Endometrial microvascular endothelial cells (primary cell): Measurements from ENCODE around the gene CHST8. TPM values are rescaled to one million over a fixed set of nuclear protein-coding genes. Genes with fewer than 3 reads are reported as not detected.
"Not testable (repeated sequence)": the region's sequence is repeated elsewhere in the genome, so short reads cannot be mapped to it uniquely, and the experiment has no call there.

Source experiments
- in situ Hi-C: cut with HindIII; loops from 2 replicates; pipeline ENCODE4 v1.10.0; 2017; ENCODE audit warnings: low sequenced_read_pairs, low pct_unique_long_range_greater_than_20kb; ENCODE audit errors: inconsistent ontology term
- total RNA-seq: library from RNA; depleted of rRNA; stranded (reverse); fragments of >200 nt; gene quantifications from one replicate; pipeline ENCODE4 v1.2.3, GENCODE V29; 2015; ENCODE audit errors: inconsistent ontology term

CHST8 gene
- total RNA-seq, 1 donor from 2014 or later, result not detected

DNA sequence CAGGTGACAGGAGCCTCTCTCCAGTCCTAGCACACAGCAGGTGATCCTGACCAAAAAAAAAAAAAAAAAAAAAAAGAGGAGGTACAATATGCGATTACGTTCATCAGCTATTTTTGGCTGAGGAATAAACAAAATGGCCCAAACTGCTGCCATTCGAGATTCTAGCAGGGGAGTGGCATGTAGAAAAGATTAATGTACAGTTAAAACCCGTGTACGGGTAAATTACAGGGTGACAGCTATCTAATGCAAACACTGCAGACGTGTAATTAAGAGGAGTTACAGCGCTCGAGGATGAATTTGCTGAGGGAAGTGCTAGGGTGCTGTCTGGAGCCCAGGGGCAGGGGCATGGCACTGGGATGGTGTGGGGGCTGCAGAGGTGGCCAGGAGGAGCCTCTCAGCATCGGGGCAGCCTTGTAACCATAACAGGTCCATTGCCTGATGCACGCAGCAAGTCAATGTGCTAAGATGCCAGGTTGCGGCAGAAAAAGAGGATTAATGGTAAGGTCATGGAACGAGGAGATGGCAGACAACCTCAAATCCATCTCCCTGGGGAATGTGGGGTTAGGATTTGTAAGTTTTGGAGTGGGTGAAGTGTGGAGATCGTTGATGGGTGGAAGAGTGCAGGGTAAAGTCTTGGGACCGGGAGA is 17.4 kb downstream of the CHST8 start:
- in situ Hi-C loops, result no loop called here

- in situ Hi-C loops, result no loop called here
These were observed 19.0 kb downstream of the CHST8 start for GRCh38 chr19:33640773-33641172.

DNA sequence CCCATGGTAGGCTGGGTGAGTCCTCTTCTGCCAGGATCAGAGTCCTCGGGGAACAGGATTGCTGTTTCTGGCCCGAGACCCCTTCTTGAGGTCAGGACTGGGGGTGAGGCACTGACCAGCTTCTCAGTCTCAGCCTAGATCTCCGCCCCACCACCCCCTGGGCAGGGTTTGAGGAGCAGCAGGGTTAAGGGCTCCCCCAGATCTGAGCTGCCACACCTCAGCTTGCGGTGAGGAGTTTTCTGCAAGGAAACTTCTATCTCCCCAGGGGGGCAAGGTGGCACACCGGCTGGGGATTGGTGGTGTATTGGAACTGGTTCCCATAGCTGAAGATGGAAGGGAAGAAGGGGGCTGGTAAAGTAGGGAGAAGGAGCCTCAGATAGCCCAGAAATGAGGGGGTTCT is 19.5 kb downstream of the CHST8 start:
- in situ Hi-C loops, result no loop called here

GRCh38 chr19:33641956-33642498 is 20.3 kb downstream of the CHST8 start:
- in situ Hi-C loops, result no loop called here

DNA sequence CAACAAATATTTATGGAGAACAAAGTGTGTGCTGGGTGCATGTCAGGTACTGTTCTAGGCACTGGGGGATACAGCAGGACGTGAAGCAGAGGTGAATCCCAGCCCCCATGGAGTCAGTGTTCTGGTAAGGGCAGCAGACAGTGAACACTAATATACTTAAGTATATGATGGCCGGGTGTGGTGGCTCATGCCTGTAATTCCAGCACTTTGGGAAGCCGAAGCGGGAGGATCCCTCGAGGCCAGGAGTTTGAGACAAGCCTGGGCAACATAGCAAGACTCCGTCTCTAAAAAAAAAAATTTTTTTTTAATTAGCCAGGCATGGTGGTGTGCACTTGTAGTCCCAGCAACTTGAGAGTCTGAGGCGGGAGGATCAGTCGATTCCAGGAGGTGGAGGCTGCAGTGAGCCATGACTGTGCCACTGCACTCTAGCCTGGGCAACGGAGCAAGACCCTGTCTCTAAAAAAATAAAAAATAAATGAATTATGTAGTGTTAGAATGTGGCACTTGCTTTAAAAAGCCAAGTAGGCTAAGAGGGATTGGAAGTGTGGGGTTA is 22.6 kb downstream of the CHST8 start:
- in situ Hi-C loops, result no loop called here

DNA sequence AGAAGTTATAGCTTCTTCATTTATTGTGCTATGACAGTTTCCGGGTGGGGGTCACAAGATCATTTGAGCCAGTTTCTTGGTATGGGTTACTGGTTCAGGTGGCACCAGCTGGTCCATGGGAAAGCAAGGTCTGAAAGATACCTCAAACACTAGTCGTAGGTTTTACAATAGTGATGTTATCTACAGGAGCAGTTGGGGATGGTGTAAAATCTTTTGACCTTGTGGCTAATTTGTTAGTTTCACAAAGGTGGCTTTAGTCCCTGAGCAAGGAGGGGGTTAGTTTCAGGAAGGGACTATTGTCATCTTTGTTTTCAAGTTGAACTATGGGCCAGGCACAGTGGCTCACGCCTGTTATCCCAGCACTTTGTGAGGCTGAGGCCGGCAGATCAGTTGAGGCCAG is 24.6 kb downstream of the CHST8 start:
- in situ Hi-C loops, result no loop called here

DNA sequence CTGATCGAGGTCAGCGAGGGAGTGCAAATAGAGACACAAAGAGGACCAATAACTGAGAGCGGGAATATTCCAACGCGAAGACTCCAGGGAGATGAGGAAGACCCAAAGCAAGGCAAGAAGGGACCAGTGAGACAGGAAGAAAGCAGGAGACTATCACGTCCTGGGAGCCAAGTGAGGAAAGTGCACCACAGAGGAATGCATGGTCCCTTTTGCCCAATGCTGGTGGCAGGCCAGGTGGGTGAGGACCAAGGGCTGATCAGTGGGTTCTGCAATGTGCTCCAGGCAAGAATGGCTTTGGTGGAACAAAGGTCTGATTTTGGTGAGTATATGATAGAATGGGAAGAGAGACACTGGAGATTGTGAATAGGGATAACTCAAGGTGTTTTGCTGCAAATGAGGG is 25.4 kb downstream of the CHST8 start:
- in situ Hi-C loops, result no loop called here

DNA sequence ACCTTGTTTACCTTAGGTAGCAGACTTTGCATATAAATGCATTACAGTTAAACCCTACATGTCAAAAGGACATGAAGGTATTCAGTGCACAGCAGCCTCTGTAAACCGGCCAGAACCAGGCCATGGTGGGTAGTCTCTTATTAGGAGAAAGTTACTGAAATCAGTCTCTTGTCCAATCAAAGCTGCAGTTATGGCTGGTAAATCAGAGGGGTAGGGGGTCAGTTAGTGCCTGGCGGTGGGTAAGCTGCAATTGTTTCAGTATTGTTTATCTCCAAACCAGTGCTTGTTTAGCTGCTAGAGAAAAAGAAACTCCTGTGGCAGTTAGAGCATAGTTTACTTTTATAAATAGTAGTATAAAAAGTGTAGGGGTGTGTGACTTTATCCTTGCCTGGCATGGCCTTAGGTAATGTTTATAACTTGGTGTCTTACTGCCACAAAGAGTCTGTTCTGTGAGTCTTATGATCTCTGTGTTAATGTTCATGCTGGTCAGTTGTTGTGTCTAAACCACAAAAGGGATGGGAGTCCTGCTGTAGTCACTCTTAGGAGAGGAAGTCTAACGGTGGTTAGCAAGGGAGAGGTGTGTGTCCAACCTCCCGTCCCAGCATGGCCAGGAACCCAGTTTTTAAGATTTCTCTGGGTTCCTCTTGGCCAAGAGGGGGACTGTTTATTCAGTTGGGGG is 28.0 kb downstream of the CHST8 start:
- in situ Hi-C loops, result no loop called here

GRCh38 chr19:33653684-33654083 is 31.9 kb downstream of the CHST8 start:
- in situ Hi-C loops, result no loop called here

DNA sequence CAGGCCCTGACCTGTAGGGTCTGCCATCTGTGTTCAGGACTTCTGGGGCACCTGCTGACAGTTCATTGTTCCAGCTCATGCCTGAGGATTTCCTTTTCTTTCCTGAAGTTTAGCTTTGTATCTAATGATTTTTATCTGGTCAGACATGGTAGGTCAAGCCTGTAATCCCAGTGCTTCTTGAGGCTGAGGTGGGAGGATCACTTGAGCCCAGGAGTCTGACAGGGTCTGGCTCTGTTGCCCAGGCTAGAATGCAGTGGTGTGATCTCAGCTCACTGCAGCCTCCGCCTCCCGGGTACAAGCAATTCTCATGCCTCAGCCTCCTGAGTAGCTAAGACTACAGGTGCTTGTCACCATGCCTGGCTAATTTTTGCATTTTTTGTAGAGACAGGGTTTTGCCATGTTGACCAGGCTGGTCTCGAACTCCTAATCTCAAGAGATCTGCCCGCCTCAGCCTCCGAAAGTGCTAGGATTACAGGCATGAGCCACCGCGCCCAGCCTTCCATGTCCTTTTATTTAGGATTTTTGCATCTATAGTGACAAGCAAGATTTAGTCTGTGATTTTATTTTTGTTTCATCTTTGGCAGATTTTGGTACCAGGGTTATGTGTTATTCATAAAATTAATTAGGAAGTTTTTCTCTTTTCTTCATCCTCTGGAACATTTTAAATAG is 33.2 kb downstream of the CHST8 start:
- in situ Hi-C loops, result no loop called here

DNA sequence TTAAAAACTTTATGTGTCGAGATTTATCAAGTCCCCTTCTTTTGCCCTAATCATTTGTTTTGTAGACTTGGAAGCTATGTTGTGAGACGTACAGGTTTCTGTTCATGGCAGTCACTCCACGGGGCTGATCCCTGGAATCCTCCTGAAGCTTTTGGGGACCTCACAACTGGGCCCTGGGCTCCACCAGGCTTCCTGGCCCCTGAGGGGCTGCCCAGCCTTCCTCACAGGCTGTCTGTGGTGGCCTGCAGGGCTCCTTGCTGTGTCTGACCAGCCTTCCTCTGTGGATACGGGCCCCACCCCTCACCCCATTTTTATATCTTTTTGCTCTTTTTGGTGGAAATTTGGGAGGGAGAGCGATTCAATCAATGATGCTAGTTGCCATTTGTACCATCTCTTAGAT is 38.1 kb downstream of the CHST8 start:
- in situ Hi-C loops, result no loop called here

DNA sequence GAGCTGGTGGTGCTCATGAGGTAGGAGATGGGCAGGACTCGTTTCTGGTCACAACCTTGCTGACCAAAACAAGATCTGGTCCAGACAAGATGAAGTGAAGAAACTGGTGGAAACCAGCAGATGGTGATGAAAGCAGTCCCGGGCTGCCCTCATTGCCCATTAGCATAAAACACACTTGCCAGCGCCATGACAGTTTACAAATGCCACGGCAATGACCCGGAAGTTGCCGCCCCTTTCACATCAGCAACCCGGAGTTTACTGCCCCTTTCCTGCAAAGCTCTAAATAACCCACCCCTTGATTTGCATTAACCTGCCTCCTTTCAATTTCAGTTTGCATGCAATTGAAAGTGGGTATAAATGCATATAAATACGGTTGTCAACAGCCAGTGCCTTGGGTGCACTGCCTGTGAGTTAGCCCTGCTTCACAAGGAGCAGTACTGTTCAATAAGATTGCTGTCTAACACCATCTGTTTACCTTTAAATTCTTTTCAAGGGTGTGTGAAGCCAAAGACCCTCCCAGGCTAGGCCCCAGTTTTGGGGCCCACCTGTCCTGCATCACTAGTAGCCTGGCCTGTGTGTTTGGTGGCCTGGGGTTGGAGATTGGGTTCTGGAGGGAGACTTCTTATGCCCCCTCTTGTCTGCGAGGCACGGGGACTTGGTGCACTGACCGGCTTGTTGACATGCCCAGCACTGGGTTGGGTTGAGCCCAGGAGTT is 38.8 kb downstream of the CHST8 start:
- in situ Hi-C loops, result no loop called here

DNA sequence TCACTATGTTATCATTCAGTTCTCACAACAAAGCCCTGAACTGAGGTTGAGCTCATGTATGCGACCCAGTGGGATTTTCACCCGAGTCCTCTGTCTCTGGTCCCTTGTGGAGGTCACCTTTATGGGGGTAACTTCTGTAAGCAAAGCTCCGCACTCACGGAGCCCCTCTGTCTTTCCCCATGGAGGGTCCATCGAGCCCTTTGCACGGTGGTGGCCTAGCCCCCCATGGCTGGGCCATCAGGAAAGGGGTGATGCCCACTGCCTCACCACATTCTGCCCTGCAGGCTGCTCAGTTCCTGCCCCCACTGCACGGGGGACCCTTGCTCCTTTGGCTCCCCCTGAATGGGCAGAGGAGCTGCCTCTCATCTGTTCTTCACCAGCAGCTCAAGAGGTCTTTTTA is 39.6 kb downstream of the CHST8 start:
- in situ Hi-C loops, result no loop called here

GRCh38 chr19:33662391-33663092 is 40.8 kb downstream of the CHST8 start:
- in situ Hi-C loops, result no loop called here

DNA sequence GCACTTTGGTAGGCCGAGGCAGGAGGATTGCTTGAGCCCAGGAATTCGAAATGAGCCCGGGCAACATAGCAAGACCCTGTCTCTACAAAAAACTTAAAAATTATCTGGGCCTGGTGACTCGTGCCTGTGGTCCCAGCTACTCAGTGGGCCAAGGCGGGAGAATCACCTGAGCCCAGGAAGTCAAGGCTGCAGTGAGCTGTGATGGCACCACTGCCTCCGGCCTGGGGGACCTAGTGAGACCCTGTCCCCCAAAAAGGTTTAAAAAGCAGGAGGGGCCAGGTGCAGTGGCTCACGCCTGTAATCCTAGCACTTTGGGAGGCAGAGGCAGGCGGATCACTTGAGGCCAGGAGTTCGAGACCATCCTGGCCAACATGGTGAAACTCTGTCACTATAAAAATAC is 41.6 kb downstream of the CHST8 start:
- in situ Hi-C loops, result not testable (repeated sequence)

DNA sequence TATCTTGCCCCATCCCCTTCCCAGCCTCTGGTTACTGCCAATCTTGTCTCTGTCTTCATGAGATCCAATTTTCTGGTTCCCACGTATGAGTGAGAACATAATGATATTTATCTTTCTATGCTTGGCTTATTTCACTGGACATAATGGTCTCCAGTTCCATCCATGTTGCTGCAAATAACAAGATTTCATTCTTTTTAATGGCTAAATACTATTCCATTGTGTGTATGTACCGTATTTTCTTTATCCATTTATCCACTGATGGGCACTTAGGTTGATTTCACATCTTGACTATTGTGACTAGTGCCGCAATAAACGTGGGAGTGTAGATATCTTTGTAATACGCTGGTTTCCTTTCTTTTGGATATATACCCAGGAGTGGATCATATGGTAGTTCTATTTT is 43.0 kb downstream of the CHST8 start:
- in situ Hi-C loops, result no loop called here

DNA sequence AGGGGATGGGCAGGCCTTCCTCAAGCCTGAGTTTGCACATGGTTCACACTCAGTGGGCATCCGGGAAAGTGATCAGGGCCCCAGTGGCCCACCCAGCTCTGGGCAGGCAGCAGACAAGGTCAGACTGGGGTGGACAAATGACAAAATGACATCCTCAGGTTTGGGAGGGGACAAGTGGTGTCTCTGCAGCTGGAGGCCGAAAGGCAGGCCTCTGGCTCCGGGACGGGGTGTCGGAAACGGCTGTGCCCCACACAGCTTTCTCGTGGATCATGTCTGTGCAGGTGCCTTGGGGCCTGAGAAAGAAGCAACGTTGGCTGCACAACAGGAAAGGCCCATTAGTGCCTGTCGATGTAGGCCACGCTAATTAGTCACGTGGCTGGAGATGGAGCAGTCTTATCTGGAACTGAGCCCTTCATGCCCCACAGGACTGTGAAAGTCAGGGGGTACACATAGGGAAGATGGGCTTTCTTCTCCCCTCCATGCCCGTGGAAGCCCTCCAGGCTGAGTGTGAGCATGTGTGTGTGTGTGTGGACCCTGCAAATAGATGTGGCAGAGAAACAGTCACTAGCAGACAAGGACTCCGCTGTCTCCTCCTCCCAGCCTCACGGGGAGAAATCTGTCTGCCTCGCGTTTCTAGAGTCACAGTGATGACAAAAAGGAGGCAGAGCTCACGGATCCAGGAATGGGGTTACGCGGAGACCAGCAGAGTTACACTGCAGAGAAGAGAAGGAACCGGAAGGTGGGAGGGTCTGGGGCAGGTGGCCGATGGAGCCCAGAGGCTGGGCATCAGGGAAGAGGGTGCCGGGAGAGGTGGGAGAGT is 44.2 kb downstream of the CHST8 start:
- in situ Hi-C loops, result no loop called here

DNA sequence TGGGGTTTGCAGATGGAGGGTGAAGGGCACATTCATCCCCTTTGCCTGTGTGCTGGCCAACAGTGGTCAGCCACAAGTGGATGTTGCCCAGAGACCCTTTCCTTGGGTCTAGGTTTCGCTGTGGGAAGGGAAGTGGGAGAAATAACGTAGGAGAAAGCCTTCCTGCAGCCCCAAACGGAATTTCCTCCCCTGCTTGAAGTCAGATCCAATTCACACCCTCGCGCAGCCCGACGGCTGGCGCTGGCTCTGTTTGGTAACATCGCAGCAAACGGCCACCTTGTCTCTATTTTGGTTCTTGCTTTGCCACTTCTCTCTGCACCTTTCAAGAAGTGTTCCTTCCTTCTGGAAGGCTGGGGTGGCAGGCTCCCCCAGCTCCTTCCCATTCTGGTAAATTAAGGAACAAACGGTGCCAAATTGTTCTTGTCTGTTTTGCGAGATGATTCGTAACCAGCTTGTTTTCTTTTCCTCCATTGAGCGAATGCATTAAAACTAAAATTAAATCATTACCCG is 45.4 kb downstream of the CHST8 start:
- in situ Hi-C loops, result no loop called here
